Measurements from ENCODE around the gene LAMTOR1.

The LAMTOR1 gene

GRCh38 chr11:72081821-72082453 lies 21.2 kb downstream of the LAMTOR1 start:
- DNase-seq (ENCODE audit: low read depth in 2 of 2): no peak

GRCh38 chr11:72081184-72081644 lies 21.9 kb downstream of the LAMTOR1 start:
- no peak for DNase-seq (ENCODE audit: low read depth in 2 of 2)

GRCh38 chr11:72080326-72081183 lies 22.5 kb downstream of the LAMTOR1 start, which contains the start of the genes LRRC51 and NUMA1:
Gene LRRC51, plus strand, starts transcription at chr11:72080850. Its CDS starts 8,234 bp downstream, at chr11:72089084.
Gene NUMA1, minus strand, starts transcription at chr11:72080542. Its CDS starts 44,599 bp downstream, at chr11:72035943.
- peak; percentile 97 to 99 for DNase-seq (ENCODE audit: low read depth in 2 of 2)

GRCh38 chr11:72079819-72080325 lies 23.2 kb downstream of the LAMTOR1 start:
- DNase-seq (ENCODE audit: low read depth in 2 of 2): no peak

- DNase-seq (ENCODE audit: low read depth in 2 of 2): no peak
Observed at GRCh38 chr11:72078477-72078876, 24.6 kb downstream of the LAMTOR1 start.

GRCh38 chr11:72075756-72076155 lies 27.3 kb downstream of the LAMTOR1 start:
- DNase-seq (ENCODE audit: low read depth in 2 of 2): no peak

GRCh38 chr11:72075109-72075508 lies 28.0 kb downstream of the LAMTOR1 start:
- DNase-seq (ENCODE audit: low read depth in 2 of 2): no peak

- no peak for DNase-seq (ENCODE audit: low read depth in 2 of 2)
Observed at GRCh38 chr11:72072348-72072747, 30.7 kb downstream of the LAMTOR1 start.

- DNase-seq (ENCODE audit: low read depth in 2 of 2): no peak
Observed at GRCh38 chr11:72070491-72070890, 32.6 kb downstream of the LAMTOR1 start.

GRCh38 chr11:72069787-72070251 lies 33.3 kb downstream of the LAMTOR1 start:
- DNase-seq (ENCODE audit: low read depth in 2 of 2): no peak

GRCh38 chr11:72069200-72069599 lies 33.9 kb downstream of the LAMTOR1 start:
- no peak for DNase-seq (ENCODE audit: low read depth in 2 of 2)

GRCh38 chr11:72067676-72068075 lies 35.4 kb downstream of the LAMTOR1 start:
- DNase-seq (ENCODE audit: low read depth in 2 of 2): no peak

GRCh38 chr11:72067266-72067665 lies 35.8 kb downstream of the LAMTOR1 start:
- no peak for DNase-seq (ENCODE audit: low read depth in 2 of 2)

- no peak for DNase-seq (ENCODE audit: low read depth in 2 of 2)
Observed at GRCh38 chr11:72066855-72067254, 36.2 kb downstream of the LAMTOR1 start.

GRCh38 chr11:72061739-72062396 lies 41.2 kb downstream of the LAMTOR1 start:
- DNase-seq (ENCODE audit: low read depth in 2 of 2): no peak

GRCh38 chr11:72058416-72059034 lies 44.6 kb downstream of the LAMTOR1 start:
- no peak for DNase-seq (ENCODE audit: low read depth in 2 of 2)

GRCh38 chr11:72048766-72049460 lies 54.2 kb downstream of the LAMTOR1 start:
- DNase-seq (ENCODE audit: low read depth in 2 of 2): no peak

Data from stimulated activated CD8-positive, alpha-beta memory T cell treated with anti-CD3 and anti-CD28 coated beads, Interleukin-15, amount 100 ng/mL, for 4 hours (primary cell).